Measurements from ENCODE around the gene INPP5J.

DNA sequence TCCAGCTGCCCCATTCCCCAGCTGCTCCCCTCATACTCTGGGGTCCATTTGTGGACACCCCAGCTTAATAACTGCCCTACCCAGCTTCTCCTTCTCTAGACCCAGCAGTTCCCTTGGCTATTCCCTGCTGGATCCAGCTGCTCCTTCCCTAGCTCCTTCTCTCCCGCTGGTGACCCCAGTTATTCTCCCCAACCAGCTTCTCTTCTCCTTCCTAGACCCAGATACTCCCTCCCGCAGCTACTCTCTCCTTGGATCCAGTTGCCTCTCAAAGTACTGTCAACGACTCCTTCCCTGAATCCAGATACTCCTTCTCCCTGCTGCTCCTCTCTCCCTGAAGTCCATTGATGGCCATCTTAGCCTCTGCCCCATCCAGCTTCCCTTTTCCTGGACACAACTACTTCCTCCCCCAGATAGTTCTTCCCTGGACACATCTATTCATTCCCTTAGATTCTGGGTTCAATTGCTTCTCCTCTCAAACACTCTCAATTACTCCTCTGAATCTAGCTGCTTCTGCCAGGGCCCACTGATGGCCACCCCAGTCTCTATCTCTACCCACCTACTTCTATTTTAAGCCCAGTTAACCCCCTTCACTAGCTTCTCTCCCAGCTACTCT, 27.0 kb upstream of the INPP5J start:
- no peak for TF ChIP-seq POLR2A (IDR thresholded peaks at IDR 0.05)
- TF ChIP-seq, protein P1, sequence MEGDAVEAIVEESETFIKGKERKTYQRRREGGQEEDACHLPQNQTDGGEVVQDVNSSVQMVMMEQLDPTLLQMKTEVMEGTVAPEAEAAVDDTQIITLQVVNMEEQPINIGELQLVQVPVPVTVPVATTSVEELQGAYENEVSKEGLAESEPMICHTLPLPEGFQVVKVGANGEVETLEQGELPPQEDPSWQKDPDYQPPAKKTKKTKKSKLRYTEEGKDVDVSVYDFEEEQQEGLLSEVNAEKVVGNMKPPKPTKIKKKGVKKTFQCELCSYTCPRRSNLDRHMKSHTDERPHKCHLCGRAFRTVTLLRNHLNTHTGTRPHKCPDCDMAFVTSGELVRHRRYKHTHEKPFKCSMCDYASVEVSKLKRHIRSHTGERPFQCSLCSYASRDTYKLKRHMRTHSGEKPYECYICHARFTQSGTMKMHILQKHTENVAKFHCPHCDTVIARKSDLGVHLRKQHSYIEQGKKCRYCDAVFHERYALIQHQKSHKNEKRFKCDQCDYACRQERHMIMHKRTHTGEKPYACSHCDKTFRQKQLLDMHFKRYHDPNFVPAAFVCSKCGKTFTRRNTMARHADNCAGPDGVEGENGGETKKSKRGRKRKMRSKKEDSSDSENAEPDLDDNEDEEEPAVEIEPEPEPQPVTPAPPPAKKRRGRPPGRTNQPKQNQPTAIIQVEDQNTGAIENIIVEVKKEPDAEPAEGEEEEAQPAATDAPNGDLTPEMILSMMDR (IDR thresholded peaks at IDR 0.05 in 8 of 11, conservative IDR thresholded peaks at IDR 0.05 in 3 of 11): no peak

Measured in spleen (tissue), 7 donors.